Measurements from ENCODE around the gene MYOG.

Gene MYOG

DNA sequence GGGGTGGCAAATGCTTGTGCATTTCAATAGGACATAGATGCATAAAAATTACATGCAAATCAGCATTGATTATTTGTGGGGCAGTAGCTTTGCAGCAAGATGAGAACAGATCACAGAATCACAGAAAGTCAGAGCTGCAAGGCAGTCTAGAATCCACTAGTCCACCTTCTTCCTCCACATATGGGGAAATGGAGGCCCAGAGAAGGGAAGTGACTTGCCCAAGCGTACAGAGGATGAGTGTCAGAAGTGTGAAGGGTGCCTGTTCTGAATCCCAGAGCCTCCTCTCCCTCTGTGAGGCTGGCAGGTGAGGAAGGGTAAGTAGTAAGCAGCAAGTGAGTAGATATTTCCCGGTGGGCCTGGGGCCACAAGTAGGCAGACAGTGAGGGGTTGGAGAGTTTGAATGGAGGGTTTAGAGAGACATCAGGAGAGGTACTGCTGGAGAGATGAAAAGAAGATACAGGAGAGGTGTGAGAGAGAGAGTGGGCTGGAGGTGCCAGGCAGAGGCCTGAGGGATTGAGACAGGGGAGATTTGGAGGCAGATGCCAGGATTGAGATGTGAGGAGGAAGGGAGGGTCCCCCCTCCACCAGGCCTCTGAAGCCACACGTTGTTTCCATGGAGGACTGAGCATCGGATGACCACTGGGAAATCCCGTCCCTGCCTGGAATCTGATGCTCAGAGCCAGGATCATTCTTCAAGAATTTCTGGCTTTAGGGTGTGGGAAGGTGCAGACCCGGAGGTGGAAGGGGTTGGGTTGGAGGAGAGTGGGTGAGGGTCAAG lies 4.8 kb upstream of the MYOG start:
- DNase-seq (ENCODE audit: low read depth), result no peak

DNA sequence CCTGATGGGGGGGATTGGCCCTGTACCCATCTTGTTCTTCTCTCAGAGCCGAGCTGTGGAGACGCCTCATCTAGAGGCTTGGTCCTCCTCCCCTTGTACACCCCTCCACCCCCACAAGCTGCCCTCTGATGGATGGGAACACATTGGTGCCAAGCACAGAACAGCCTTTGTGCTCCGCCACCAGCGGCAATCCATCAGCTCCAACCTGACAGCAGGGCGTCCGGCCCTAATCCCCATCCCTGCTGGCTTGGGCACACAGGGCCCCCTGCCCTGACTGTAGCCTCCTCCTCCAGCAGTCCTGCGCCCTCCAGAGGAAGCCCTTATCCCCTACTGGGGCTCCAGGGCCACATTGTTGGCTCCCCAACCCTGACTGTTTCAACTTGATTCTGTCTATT lies 3.8 kb upstream of the MYOG start:
- DNase-seq (ENCODE audit: low read depth), result no peak

DNA sequence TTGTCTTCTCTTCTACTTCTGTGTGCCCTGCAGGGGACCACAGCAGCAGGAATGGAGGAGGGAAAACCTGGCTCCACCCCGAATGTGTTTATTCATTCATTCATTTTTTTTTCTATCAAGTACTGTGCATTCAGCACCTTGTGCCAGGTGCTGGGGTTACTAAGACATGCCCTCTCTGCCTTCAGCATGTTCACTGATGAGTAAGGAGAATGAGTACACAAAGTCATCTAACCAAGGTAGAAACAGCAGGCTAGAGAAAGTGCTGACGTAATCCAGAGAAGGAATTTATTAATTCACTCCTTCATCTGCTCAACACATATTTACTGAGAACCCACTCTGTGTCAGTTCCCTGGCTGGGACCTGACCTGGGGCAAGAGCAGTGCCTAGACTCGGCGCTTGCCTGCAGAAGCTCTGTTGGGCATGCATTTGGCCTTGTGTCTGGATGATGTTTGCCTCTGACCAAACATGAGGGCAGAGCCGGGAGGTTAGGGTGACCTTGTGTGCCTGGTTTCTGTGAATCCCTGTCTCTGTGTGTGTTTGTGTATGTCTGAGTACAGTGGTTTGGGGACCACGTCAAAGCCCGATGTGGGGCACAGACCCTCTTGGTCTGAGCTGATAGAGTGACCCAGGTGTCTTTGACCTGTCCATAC lies 3.3 kb upstream of the MYOG start:
- DNase-seq (ENCODE audit: low read depth), result no peak

DNA sequence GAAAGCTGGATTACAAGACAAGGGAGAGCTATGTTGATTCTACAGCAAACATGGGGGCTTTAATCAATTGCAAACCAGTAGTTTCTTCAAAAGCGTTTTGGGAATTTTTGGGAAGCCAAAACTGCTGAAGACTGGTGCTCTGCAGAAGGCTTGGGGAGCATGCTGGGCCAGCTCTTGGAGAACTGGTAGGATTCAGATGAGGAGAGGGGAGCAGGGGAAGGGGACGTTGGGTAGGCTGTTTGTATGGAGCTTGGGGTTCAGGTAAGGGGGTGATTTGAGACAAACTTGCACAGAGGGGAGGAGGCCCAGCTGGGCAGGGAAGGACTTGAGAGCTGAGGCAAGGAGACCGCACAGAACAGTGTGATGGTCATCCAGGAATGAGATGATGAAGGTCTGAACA lies 2.6 kb upstream of the MYOG start:
- DNase-seq (ENCODE audit: low read depth), result no peak

DNA sequence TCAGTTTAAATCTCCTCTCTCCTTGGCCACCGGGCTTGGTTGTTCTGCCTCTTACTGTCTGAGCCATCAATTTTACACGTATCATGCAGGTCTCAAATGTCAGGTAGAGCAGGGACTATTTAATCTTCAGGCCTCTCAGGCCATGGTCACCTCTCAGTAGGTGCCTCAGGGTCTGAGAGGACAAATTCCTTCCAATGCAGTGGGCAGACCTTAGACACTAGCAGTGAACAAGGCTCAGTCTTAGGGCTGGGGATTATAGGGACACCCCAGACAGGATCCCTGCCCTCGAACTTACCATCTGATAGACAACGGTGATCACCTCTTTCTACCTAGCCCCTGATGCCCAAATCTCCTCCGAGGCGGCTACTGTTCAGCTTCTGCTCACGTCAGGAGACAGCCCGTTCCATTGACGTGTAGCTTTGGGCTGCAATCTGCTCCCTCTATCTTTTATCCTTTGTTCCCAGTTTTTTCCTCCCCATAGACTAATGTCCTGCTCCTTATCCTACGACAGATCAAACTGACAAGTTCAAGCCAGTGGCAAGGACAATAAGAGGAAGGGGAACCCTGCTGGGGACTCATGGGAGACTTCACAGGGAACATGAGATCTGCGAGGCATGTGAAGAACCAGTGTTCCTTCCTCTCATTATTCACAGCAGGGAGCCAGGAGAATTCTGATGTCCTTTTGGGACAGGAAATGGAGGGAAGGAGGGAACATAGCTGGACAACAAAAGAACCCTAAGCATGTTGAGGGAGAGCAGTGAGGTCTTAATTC lies 1.4 kb upstream of the MYOG start:
- no peak for DNase-seq (ENCODE audit: low read depth)

GRCh38 chr1:203084588-203085527 lies 954 bp downstream of the MYOG start:
- DNase-seq (ENCODE audit: low read depth), result no peak

GRCh38 chr1:203083463-203083921 lies 2.3 kb downstream of the MYOG start:
- no peak for DNase-seq (ENCODE audit: low read depth)

- no peak for DNase-seq (ENCODE audit: low read depth)
These were observed 3.0 kb downstream of the MYOG start for GRCh38 chr1:203082571-203083462.

DNA sequence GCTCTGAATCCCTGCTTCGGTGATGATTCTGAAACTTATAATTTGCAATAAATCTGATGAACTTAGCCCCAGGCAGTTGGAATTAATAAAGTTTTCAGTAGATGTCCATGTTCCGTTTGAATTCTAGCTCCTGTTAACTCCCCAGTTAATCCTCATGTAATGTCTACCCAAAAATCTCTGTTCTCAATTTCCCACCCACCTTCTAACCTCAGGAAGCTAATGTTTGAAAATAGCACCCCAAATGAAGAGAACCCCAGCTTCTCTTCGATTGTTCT lies 3.6 kb downstream of the MYOG start:
- no peak for DNase-seq (ENCODE audit: low read depth)

- DNase-seq (ENCODE audit: low read depth), result no peak
These were observed 4.2 kb downstream of the MYOG start for GRCh38 chr1:203081465-203082230.

DNA sequence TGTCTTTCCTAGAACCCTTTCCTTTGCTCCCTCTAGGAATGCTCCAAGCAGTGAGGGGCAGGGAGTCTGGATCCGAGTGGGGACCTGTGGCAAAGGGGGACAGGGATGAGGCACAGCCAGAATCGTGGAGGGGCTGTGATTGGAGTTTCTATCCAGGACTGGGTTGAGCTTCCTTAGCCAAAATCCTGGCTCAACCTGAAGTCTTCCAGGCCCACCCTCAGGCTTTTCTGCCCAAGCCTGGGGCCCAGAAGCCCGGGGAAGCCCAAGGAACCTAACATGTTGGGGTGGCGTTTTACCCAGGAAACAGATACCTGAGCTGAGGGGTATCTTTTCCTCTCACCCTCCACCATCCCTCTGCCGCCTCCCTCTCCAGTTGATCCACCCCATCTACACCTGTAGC lies 5.4 kb downstream of the MYOG start:
- no peak for DNase-seq (ENCODE audit: low read depth)

- no peak for DNase-seq (ENCODE audit: low read depth)
These were observed 7.3 kb downstream of the MYOG start for GRCh38 chr1:203078478-203078877.

DNA sequence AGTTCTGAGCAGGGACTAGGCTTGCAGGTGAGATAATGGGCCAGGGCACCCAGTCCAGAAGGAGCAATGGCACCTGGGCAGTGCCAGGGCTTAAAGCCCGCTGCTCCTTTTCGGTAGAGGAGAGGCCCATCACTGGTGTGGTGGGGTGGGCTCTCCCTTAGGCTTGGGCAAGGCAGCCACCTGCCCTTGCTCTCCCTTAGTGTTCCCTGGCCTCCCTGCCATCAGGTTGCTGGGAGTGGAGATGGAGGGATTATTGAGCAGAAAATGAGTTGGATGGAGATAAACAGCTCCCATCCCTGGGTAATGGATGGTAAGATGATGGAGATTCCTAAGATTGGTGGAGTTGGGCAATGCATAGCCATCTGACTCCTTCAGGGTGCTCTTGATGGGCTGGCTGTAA lies 7.9 kb downstream of the MYOG start:
- DNase-seq (ENCODE audit: low read depth), result no peak

DNA sequence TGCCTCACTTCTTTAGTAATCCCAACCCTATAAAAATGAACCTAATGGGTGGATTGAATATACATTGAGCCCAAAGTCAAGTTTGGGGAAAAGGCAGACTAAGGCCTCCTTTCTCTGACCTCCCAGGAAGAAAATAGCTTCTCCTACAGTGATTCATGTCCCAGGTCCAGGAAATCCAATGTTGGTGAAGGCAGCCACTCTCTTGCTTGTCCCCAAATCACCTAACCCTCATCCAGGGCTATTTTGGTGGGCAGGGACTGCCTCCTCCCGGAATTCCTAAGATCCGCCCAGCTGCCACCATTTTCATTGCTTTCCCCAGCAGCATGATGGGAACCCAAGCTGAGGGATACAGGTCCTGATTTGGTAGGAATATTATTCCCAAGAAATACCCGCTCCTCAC lies 8.4 kb downstream of the MYOG start:
- no peak for DNase-seq (ENCODE audit: low read depth)

GRCh38 chr1:203076031-203076511 lies 9.7 kb downstream of the MYOG start:
- no peak for DNase-seq (ENCODE audit: low read depth)

DNA sequence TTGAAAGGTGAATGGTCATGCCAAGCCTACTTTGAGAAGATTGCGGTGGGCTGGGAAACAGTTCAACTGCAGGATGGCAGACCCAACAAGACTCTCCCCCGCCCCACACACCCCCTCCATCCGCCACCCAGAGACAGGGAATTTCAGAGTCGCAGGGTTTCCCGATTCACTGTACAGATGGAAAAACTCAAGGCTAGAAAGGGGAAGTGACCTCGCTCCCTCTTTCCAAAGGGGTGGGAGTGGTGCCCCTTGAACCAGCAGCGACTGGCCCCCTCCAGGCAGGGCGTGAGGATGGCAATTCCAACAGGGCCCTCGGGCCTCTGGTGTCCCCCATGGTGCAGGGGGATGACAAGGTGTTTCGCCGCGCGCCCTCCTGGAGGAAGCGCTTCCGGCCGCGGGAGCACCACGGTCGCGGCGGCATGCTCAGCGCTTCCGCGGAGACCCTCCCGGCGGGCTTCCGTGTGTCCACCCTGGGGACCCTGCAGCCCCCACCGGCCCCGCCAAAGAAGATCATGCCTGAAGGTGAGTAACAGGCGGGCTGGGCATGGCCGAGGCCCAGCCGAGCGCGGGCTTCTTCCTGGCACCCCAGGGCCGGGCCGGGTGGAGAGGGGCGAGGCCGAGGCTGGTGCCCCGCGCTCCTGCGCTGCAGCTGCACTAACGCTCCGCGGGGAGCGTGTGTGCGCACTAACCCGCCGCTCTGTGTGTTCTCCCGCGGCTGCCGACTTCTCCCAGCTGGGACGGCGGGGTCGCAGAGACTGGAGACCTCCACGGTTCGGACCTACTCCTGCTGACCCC lies 10.4 kb downstream of the MYOG start:
- DNase-seq (ENCODE audit: low read depth), result no peak

- no peak for DNase-seq (ENCODE audit: low read depth)
These were observed 11.2 kb downstream of the MYOG start for GRCh38 chr1:203074610-203075009.

DNA sequence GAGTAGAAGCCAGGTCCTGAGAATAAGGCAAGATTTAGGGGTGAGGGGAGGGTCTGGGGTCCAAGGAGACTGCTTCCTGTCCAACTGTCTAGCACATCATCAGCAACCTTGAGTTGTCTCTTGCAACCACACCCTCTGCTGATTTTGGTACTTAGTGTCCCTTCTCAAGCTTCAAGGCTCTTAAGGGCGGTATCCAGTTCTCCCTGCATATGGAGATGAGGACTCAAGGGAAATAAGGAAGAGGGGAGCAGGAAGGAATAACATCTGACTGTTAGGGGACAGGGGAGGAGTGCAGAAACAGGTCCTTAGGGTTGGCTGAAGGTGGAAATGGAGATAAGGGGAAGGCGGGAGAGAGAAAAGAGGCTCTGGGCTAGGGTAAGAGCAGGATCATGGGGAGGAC lies 12.3 kb downstream of the MYOG start:
- no peak for DNase-seq (ENCODE audit: low read depth)

GRCh38 chr1:203072911-203073310 lies 12.9 kb downstream of the MYOG start:
- DNase-seq (ENCODE audit: low read depth), result no peak

Measured in stimulated activated CD8-positive, alpha-beta memory T cell treated with anti-CD3 and anti-CD28 coated beads, Interleukin-4, amount 100 ng/mL, for 24 hours (primary cell).